EL (cell line): ENCODE results near the gene KCNJ2.

Source experiments
- DNase-seq: peaks from one replicate; pipeline ENCODE4 v3.0.0-alpha.2; 2016

Gene KCNJ2

GRCh38 chr17:70206361-70207010 is 37.2 kb downstream of the KCNJ2 start:
- DNase-seq: no peak

- DNase-seq: no peak
Measured at GRCh38 chr17:70207184-70207583, 37.9 kb downstream of the KCNJ2 start.

- no peak for DNase-seq
Measured at GRCh38 chr17:70208080-70208794, 38.9 kb downstream of the KCNJ2 start.

- DNase-seq: no peak
Measured at GRCh38 chr17:70208825-70209555, 39.7 kb downstream of the KCNJ2 start.

- no peak for DNase-seq
Measured at GRCh38 chr17:70215656-70216055, 46.3 kb downstream of the KCNJ2 start.

GRCh38 chr17:70217571-70217970 is 48.2 kb downstream of the KCNJ2 start:
- DNase-seq: no peak

GRCh38 chr17:70225276-70225675 is 55.9 kb downstream of the KCNJ2 start:
- DNase-seq: no peak
